HG03039 (cell line): ENCODE results near the gene SYNC.

Experiments used
- ATAC-seq: cut with Tn5 transposase; IDR thresholded peaks from one replicate; pipeline ENCODE4 v1.9.1; 2021; ENCODE audit warnings: mild to moderate bottlenecking, moderate library complexity; ENCODE audit not compliant: unreplicated experiment

SYNC gene

DNA sequence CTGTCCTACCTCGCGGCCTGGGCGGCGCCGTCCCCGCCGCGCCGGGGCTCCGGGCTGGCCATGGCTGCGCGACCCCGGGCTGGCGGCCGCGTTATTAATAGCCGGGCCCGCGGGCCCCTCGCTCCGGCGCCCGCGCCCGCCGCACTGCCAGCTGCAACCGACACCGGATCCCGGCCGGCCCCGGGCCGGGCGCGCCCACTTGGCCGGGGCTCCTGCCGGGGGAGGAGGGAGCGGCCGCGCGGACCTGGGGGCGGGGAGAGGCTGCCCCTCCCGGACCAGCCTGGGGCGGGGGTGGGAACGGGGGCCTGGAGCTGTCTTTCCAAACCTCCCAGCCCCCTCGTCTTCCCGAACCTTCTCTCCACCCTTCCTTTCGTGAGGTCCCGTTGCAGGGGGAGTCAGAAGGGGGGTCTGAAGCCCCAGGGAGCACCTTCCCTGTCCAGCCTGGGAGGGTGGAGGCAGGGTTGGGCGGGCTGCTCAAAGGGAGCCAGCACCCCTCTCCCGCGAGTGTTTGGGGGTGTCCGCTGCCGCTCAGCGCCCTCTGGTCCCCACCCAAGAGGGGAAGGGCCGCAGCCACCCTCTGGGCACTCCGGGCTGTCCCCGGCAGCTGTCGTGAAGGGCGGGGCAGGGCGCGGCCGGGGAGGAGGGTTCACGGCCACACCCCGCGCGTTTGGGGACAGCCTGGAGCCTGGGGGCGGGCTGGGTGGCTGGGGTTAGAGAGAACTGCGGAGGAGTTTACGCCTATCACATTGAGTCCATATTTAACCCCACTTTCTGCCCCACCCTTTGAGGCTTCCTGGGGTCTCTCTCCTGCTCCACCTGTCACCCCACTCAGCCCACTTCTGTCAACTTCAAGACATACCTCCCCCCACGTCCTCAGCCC, at the start of gene SYNC:
Gene SYNC, minus strand, starts transcription at position 172 of the 880 bp plus-strand sequence. Its CDS starts 110 bp downstream, at position 62.
- no peak for ATAC-seq

DNA sequence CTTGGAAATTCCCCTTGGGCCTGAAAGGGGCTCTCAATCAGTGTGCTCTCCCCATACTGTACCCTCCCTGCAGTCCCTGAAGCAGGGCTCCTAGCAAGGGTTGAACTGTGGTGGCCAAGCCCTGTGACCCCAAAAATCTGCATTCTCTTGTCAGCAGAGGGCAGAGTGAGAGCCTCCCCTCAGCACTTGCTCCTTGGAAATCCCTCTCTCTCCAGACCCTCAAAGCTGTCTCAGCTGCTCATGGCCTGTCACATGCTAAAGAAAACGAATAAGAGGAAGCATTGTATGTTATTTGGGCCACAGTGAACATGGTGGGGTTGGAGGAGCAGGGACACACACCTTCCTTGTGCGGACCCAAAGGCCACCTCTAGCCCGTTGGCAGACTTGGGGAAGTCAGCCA, 47.2 kb upstream of the SYNC start:
- no peak for ATAC-seq

DNA sequence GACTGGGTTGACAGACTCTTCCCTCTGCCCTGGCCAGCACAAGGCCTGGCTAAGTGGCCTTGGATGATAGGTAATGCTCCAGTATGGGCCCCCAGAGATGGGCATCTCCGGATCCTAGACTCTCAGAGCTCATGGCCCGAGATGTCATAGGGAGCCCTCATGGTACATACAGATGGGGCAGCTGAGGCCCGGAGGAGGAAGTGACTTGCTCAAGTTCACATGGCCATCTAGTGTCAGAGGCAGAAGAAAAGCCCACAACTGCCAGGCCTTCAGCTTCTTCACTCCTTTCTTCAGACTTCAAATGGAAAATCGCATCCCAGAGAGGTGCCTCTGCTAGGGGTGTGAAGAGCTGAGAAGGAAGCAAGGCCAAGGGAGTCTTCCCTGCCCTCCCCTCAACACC, 46.8 kb upstream of the SYNC start:
- ATAC-seq, result no peak

DNA sequence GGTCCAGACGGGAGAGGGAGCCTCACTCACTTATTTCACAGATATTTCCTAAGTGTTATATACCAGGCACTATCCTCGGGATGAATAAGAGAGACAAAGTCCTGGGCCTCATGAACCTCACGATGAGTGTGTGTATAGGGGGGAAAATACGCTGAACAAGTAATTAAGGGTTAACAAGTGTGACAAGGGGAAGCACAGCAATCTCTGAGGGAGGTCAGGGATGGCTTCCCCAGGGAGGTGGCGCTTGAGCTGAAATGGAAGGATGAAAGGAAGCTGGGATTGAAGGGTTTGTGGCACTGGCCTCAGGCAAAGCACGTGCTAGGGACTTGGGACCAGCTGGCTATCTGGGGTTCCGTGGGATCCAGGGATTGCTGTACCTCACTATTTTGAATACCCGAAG, 46.4 kb upstream of the SYNC start:
- ATAC-seq, result no peak

DNA sequence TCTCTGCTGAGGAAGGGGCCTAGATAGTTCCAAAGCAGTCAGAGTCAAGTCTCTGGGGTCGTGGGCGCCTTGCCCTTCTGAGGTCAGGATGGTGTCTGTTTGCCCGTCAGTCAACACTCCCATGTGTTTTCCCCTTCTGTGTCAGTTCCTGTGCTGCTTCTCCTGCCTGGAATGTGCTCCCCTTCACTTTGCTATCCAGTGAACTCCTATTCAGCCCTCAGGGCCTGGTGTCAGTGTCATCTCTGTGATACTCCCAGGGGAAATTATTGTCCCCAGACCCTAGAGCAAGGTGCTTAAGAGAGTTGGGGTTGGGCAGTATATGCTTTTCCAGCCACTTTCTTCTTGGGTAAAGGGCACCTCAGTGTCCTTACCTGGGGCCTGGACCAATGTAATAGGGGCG, 45.8 kb upstream of the SYNC start:
- ATAC-seq, result no peak

DNA sequence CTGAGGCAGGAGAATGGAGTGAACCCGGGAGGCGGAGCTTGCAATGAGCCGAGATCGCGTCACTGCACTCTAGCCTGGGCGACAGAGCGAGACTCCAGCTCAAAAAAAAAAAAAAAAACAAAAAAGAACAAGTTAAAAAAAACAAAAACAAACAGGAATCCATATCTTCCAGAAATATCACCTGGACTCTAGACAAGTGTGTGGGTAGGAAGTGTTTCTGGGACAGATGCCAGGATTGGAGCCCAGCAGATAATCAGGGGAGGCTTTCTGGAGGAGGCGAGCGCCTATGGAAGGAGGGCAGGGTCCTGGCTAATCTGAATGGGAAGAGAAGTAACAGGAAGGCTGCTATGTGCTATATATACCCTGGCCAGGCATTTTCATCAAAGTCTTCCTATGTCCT, 43.6 kb upstream of the SYNC start:
- ATAC-seq, result no peak

DNA sequence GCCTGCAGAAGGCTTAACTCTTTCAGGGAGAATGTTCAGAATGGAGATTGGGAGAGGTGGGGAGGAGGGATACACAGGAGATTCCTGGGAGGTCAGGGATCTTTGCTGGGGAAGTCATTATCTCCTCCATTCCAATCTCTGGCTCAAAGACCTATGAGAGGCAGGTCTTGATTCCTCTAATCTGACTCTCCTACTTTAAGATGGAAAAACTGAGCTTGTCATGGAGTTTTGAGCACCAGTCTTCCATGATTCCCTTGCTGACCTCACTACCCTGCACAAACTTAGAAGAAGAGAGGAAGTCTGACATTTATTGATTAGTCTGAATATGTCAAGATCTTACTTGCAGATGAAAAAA, 41.5 kb upstream of the SYNC start:
- ATAC-seq, result no peak

DNA sequence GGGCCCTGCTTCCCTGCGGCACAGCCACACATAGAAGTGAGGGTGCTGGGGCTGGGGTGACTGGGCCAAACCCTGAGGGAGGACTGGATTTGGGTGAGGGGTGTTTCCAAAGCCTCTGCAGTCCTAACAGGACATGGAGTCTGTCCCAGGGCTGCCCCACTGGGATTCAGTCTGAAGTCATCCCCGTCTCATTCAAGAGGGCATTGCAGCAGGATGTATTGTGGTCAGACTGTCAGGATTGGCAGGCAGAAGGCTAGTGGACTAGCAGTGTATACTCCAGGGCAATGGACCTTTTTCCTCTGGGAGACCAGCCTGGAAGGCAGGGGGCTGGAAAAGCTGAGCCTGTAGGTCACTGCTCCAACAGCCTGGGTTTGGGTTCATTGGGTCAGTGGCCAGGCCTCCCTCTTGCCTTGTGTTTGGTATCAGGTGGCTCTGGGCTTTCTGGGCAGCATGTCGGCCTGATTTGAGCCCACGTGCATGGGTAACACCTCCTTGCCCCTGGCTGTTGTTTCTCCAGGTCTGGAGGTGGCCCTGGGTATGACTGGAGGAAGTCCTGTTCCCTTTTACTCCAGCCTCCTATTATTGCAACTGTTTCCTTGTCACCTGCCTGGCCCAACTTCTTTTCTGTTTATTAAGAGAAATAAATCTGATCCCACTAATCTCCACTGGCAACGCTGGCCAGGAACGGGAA, 41.0 kb upstream of the SYNC start:
- no peak for ATAC-seq

DNA sequence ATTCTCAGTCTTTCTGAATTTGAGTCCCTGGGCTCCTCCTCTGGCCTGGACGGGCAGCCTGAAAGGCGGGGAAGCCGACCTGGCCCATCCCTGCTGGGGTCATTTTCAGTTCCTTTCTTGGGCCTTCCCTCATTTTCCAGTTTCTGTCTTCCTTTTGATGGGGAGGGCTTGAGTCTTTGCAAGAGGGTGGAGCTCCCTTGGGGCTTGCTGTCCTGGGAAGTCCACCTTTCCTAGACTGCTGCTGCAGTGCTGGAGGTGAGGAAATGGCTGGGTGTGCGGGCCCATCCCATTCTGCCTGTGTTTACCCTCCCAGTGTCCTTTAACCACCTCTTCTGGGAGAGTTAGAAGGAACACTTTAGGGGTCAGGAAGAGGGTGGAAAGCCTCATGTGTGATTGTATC, 40.4 kb upstream of the SYNC start:
- no peak for ATAC-seq

DNA sequence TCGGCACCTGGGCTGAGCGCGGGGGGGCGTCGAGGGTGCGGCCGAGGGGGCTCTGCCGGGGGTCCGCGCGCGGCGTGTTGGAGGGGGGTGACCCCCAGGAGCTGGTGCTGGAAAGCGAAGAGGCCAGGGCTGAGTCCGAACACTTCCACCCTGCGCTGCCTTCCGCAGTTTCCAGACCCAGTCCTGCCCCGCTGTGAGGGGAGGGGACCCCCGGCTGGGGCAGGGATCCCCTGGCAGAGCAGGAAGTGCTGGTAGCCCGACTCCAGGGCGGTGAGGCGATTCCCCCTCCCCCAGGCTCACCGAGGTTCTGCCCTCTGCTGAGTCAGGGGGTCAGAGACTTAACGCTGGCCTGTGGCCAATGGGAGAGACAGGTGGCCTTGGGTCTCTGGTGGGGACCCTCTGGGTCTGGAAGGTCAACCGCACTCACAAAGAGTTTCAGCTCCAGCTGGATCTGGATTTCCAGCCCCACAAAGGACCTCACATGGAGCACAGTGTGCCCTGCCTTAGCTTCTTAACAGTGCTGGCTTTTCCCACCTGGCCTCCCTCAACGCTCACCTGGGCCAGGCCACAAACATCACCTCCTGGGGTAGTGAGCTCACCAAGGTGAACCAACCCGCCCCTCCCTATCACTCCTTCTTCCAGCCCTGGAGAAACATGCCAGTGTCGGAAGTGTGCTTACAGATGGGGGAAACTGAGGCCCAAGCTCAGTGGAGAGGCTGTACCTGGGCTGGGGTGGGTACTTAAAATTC, 39.8 kb upstream of the SYNC start:
- ATAC-seq, result no peak

DNA sequence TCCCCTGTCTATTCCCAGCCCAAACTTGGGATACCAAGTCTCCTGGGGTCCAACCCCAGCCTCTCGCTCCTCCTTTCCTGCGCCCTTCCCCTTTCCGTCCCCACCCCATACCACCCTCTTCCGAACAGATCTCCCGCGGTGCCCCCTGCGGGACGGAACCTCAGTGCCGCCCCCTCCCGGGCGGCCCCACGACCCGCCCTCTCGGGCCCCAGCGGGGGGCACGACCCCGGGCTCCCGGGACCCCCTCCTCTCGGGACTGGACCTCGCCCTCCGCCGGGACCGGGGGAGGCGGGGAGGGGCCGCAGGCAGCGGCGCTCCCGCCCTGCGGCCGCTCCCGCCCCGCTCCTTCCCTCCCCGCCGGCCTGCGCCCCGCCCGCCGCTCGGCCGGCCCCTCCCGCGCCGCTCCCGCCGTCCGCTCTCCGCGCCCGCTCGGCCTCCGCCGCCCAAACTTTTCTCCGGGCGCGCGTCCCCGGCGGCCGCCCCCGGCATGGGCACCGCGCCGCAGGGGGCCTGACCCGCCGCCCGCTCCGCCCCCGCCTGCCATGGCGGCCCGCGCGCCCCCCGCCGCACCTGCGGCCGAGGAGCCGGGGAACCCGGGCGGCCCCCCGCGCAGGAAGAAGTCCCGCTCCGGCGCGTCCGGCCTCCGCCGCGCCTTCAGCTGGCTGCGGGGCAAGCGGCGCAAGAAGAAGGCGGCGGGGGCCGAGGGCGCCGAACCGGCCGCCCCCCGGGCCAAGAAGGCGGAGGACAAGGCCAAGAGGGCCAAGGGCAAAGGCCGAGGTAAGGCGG, 39.0 kb upstream of the SYNC start:
- no peak for ATAC-seq

DNA sequence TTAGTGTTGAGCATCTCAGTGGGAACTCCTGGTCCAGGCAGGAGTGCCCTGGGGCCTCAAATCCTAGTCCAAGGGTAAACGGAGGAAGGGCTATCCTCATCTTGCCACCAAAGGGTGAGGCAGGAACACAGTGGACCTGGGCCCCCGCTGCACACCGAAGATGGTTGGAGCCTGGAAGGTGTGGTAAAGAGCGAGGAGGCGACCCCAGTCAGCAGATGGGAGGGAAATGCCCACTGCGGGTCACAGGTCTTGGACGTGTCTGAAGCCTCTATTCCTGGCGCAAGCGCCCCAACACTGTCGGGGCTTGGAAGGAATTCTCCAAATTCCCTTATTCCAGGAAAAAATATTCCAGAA, 38.5 kb upstream of the SYNC start:
- ATAC-seq, result no peak

DNA sequence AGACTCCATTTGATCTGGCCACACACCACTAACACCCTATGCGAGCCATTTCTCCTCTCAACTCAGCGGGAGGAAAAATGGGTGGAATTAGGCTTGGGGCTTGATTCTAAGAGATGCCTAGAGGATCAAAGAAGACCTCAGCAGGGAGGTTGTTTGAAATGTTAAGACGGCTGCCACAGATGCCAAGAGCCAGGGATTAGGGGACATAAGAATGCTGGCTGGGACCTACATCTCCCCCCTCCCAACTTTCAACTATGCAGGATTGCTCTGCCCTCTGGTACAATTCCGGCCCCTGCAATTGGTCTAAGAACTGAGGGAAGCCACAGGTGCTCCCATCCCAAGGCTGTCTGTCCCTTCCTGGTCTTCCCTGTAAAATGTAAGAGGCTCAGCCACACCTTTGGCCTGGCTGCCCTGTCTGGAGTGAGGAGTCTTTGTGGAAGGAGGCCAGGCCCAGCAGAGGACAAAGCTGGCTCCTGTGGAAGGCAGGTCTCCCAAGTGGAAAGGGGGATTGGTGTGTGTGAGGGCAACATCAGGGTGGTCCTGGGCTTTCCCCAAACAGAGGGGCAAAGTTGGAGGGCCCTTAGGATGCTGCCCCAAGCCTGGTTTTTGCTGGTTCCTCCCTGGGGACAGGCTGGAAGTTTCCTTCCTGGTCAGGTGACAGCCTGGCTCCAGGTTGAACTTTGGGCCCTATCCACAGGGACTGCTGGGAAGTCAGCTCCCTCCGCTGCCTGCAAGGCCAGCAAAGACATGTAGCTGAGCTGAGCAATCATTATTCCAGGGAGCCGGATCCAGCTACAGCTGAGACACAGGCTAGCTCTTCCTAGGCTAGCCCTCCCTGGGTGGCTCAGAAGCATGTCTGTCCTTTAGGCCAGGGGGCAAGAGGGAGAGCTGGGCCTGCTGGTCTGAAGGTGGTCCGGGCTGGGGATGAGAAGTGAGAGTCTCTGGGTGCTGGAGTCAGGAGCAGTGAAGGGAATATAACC, 34.5 kb upstream of the SYNC start:
- no peak for ATAC-seq

DNA sequence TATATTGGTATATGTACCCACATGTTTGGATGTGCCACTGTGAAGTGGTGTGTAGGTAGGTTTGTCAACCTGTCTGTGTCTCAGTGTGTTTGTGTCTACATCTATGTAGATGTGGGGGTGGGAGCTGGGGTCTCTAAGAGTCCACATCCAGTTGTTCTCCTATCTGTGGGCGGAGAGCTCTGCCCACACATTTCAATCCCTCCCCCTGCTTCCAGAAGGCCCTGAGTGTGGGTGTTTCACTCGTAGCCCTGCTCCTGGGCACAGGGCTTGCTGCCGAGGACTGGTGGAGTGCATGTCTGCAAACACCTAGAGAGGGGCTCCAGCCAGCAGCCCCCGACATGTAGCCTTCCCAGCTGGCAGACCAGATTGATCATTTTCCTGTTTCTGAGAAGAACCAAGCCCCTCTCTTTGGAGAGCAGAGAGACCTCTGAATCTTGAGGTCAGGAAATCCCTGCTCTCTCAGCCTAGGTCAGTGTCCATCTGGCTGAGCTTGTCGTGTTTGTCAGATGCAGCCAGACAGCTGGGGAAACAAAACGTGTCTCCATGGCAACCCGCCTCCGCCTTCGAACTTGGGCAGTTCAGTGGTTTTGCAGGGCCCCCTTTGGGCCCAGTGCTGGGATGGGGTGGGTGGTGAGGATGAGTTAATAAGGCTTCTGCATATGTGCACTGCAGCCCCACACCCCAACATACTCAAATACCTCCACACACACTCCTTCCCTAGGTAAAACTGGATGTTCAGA, 31.2 kb upstream of the SYNC start:
- ATAC-seq, result no peak

DNA sequence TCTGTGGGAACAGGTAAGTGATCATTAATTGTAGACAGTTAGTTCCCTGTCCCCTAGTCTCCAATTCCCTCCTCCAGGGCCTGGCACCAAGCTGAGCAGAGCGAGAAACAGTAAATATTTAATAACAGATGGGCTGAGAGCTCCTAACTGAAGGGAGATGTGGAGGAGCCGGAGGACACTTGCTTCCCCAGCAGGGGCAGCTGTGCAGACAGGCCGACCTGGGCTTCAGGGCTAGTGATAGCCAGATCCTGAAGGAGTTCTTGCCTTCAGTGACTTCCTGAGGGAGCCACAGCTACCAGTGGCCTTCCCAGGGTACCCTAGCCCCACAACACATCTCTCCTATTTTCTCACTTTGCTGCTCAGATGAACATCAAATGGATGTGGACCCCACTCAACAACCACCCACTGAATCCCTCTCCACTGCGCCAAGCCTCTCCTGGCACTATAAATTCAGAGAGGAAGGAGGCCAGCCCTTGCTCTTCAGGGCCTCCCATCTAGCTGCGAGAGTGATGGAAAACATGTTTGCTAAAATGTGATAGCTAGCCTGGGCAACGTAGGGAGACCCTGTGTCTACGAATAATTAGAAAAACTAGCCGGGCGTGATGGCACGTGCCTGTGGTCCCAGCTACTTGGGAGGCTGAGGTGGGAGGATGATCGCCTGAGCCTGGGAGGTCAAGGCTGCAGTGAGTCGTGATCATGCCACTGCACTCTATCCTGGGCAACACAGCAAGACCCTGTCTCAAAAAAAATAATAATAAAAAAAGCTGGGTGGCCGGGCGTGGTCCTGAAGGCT, 26.9 kb upstream of the SYNC start:
- ATAC-seq, result no peak

DNA sequence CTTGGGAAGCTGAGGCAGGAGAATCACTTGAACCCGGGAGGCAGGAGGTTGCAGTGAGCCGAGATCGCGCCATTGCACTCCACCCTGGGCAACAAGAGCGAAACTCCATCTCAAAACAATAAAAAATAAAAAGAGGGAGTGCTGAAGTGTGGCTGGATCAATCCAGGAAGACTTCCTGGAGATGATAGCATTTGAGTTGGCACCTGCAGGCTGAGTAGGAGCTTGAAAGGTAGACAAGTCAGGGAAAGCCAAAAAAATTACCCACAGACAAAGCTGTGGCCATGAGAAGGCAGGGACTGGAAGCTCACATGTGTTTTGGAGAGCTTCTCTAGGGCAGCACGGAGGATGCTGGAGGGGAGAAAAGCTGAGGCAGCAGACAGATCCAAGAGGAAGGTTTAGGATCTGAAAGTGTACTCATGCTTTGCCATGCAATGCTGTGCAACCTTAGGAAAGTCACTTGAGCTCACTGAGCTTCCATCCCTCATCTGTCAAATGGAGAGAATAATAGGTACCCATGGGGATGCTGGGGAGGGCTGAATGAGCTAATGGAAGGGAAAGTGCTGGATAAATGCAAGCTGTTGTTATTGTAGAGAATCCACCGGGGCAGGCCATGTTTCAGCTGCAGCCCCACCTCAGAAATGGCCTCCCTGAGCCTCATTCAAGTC, 26.0 kb upstream of the SYNC start:
- ATAC-seq, result no peak

DNA sequence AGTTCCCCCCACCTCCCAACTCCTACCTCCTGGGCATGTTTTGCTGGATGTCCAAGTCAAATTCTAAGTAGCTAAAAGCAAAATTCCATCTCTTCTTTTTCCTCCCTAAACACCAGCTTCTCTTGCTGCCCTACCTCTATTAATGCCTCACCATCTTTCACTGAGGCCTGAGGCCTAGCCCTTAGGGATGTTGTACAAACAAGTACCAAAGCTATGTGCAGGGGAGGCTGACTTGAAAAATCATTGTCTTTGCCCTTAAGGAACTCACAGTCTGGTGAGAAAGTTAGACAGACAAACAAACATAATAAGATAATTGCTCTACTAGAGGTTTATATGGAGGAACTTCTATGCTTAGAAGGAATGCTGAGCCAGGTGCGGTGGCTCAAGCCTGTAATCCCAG, 25.3 kb upstream of the SYNC start:
- ATAC-seq, result no peak

DNA sequence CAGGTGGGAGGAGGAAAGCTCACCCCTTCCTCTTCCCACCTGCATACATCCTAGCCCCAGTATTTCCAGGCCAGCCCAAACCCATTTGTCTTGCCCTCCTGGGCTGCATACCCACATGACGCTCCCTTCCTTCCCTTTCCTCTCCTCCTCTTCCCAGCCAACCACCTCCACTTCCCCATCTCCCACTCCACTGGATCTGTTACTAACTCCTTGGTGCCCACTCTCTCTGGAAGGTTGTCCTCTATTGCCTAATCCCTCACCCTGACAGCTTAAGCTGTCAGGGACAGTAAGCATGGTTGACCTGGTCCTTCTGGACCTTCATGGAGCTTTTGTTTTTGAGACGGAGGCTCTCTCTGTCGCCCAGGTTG, 23.0 kb upstream of the SYNC start:
- ATAC-seq, result no peak
